ENCODE measurements around the gene ARHGAP4.

ARHGAP4 gene

GRCh38 chrX:153903238-153903980 is 22.7 kb downstream of the ARHGAP4 start:
- no peak for DNase-seq

- DNase-seq: no peak
Observed at GRCh38 chrX:153902385-153902784, 23.7 kb downstream of the ARHGAP4 start.

- no peak for DNase-seq
Observed at GRCh38 chrX:153901753-153902140, 24.3 kb downstream of the ARHGAP4 start.

GRCh38 chrX:153900831-153901752 is 25.0 kb downstream of the ARHGAP4 start:
- no peak for DNase-seq

GRCh38 chrX:153897899-153898298 is 28.2 kb downstream of the ARHGAP4 start:
- no peak for DNase-seq

- no peak for DNase-seq
Observed at GRCh38 chrX:153889123-153889522, 36.9 kb downstream of the ARHGAP4 start.

- DNase-seq: no peak
Observed at GRCh38 chrX:153888344-153888743, 37.7 kb downstream of the ARHGAP4 start.

- DNase-seq: no peak
Observed at GRCh38 chrX:153887385-153887784, 38.7 kb downstream of the ARHGAP4 start.

GRCh38 chrX:153886915-153887314 is 39.1 kb downstream of the ARHGAP4 start:
- no peak for DNase-seq

GRCh38 chrX:153885968-153886903 is 39.8 kb downstream of the ARHGAP4 start, which contains the start of gene L1CAM:
Gene L1CAM (minus strand): TSS chrX:153886173. CDS start chrX:153875836, 10,337 bp downstream.
- DNase-seq: no peak

- no peak for DNase-seq
Observed at GRCh38 chrX:153885208-153885787, 40.8 kb downstream of the ARHGAP4 start.

- DNase-seq: no peak
Observed at GRCh38 chrX:153884590-153884989, 41.5 kb downstream of the ARHGAP4 start.

- no peak for DNase-seq
Observed at GRCh38 chrX:153884136-153884535, 41.9 kb downstream of the ARHGAP4 start.

GRCh38 chrX:153883163-153883843 is 42.8 kb downstream of the ARHGAP4 start:
- DNase-seq: no peak

- DNase-seq: no peak
Observed at GRCh38 chrX:153882557-153882956, 43.5 kb downstream of the ARHGAP4 start.

GRCh38 chrX:153882086-153882498 is 44.0 kb downstream of the ARHGAP4 start:
- DNase-seq: no peak

GRCh38 chrX:153881281-153881680 is 44.8 kb downstream of the ARHGAP4 start:
- no peak for DNase-seq

- DNase-seq: no peak
Observed at GRCh38 chrX:153880440-153880815, 45.6 kb downstream of the ARHGAP4 start.

GRCh38 chrX:153879741-153880439 is 46.2 kb downstream of the ARHGAP4 start:
- no peak for DNase-seq

GRCh38 chrX:153878969-153879653 is 47.0 kb downstream of the ARHGAP4 start:
- no peak for DNase-seq

- no peak for DNase-seq
Observed at GRCh38 chrX:153878345-153878744, 47.7 kb downstream of the ARHGAP4 start.
